NT2/D1 (cell line): ENCODE results near the gene GPSM1.

ENCODE experiments used
- SUZ12 ChIP-seq: IDR thresholded peaks from 2 replicates; pipeline ENCODE4 v1.6.1; 2011; ENCODE audit not compliant: insufficient read length, insufficient read depth; ENCODE audit errors: extremely low read depth
- YY1 ChIP-seq: IDR thresholded peaks from 2 replicates; pipeline ENCODE4 v1.6.1; 2011; ENCODE audit not compliant: insufficient read length, insufficient read depth
- ZNF274 ChIP-seq: IDR thresholded peaks from 2 replicates; pipeline ENCODE4 v1.6.1; 2011; ENCODE audit warnings: mild to moderate bottlenecking, low read depth, low read length

- TF ChIP-seq YY1 (no peak), SUZ12 (no peak), ZNF274 (no peak)
Measured at GRCh38 chr9:136366826-136367225, 39.5 kb downstream of the GPSM1 start.
